ENCODE measurements around the gene FAM20C. TPM values are rescaled to one million over a fixed set of nuclear protein-coding genes. Genes with fewer than 3 reads are reported as not detected.

The FAM20C gene
- total and polyA plus RNA-seq, 10 of the 15 experiments (the other 5 are each of a cell fraction or from before 2014, with no cell fraction given): 0.44 TPM; not detected in 9

DNA sequence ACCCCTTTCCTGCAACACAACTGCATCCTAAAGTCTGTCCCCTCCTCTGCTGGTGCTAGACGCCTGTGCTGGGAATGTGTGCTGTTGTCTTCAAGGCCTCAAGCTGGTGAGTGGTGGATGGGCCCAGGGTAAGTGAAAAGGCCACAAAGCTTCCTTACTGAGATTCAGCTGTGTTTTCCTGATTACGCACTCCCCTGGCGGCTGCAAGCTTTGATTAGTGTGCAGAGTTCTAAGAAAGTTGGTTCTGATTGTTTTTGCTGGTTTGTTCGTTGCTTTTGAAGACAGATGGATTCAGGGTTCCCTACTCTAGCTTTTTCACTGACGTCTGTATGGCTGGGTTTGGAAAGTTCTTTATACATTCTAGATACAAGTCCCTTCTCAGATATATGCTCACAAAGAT, 85.7 kb downstream of the FAM20C start:
- BruUV-seq (replicated peaks): no TSS peak
- no peaks in the 10 kb centered on the region for H3K27me3 ChIP-seq (replicated peaks in 1 of 2; ENCODE audit: control insufficient read depth in 2 of 2, insufficient read depth in 2 of 2, low read length in 1 of 2)
- H3K4me1 ChIP-seq (ENCODE audit: control insufficient read depth, insufficient read depth, low read length): no peaks in the 10 kb centered on the region
- H3K4me3 ChIP-seq: no peak overlapping the region
- FAIRE-seq: no peak
- CTCF ChIA-PET: no interaction called here
- in situ Hi-C loops (cut with MboI): no loop called here
- ATAC-seq: no peak
- POLR2A ChIA-PET: no interaction called here
- DNase-seq (ENCODE audit: low read depth, low spot score): no peak
- SMC1A ChIA-PET (ENCODE audit: uncharacterized antibody, unreplicated experiment): no interaction called here
- no peaks in the 10 kb centered on the region for H4K20me1 ChIP-seq (ENCODE audit: control insufficient read depth, insufficient read depth)
- H3K9me3 ChIP-seq (replicated peaks; ENCODE audit: control insufficient read depth, insufficient read depth, low read length): no peaks in the 10 kb centered on the region; the same call in 2 of the 3 replicates
- intact Hi-C loops (cut with micrococcal nuclease; ENCODE audit: unreplicated experiment): no loop called here
- H3K79me2 ChIP-seq (ENCODE audit: control insufficient read depth, insufficient read depth, low read length): no peaks in the 10 kb centered on the region
- no peak overlapping the region for H3K27ac ChIP-seq (ENCODE audit: control insufficient read depth, insufficient read depth)
- WGBS (ENCODE audit: insufficient coverage, insufficient replicate concordance, low lambda C conversion rate, missing lambda C conversion rate): 37% methylated on average over 5 of the region's 5 CpGs
- TF ChIP-seq, protein P1, sequence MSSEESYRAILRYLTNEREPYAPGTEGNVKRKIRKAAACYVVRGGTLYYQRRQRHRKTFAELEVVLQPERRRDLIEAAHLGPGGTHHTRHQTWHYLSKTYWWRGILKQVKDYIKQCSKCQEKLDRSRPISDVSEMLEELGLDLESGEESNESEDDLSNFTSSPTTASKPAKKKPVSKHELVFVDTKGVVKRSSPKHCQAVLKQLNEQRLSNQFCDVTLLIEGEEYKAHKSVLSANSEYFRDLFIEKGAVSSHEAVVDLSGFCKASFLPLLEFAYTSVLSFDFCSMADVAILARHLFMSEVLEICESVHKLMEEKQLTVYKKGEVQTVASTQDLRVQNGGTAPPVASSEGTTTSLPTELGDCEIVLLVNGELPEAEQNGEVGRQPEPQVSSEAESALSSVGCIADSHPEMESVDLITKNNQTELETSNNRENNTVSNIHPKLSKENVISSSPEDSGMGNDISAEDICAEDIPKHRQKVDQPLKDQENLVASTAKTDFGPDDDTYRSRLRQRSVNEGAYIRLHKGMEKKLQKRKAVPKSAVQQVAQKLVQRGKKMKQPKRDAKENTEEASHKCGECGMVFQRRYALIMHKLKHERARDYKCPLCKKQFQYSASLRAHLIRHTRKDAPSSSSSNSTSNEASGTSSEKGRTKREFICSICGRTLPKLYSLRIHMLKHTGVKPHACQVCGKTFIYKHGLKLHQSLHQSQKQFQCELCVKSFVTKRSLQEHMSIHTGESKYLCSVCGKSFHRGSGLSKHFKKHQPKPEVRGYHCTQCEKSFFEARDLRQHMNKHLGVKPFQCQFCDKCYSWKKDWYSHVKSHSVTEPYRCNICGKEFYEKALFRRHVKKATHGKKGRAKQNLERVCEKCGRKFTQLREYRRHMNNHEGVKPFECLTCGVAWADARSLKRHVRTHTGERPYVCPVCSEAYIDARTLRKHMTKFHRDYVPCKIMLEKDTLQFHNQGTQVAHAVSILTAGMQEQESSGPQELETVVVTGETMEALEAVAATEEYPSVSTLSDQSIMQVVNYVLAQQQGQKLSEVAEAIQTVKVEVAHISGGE (CRISPR knock-in tag; IDR thresholded peaks at IDR 0.05): no peak
- no peak for TF ChIP-seq POLR2A (IDR thresholded peaks at IDR 0.05; ENCODE audit: low read depth, low read length)
- TF ChIP-seq PAX5 (IDR thresholded peaks at IDR 0.05; ENCODE audit: borderline replicate concordance, low read depth, low read length): no peak
- TF ChIP-seq IKZF2 (IDR thresholded peaks at IDR 0.05): no peak
- TF ChIP-seq SUPT20H (IDR thresholded peaks at IDR 0.05; ENCODE audit: borderline replicate concordance, control insufficient read depth, low read depth, low read length): no peak
- TF ChIP-seq, protein P2, sequence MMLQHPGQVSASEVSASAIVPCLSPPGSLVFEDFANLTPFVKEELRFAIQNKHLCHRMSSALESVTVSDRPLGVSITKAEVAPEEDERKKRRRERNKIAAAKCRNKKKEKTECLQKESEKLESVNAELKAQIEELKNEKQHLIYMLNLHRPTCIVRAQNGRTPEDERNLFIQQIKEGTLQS (IDR thresholded peaks at IDR 0.05; ENCODE audit: borderline replicate concordance, extremely low read depth, low read depth, low read length): no peak
- RAD21 ChIA-PET (ENCODE audit: unreplicated experiment): no interaction called here
- no peak overlapping the region for H2AFZ ChIP-seq (ENCODE audit: control insufficient read depth, low read depth, low read length)
- no peaks in the 10 kb centered on the region for H3K36me3 ChIP-seq (ENCODE audit: control insufficient read depth in 2 of 2, insufficient read depth in 2 of 2, low read length in 1 of 2)
- no peak overlapping the region for H3K4me2 ChIP-seq (ENCODE audit: control insufficient read depth, insufficient read depth)
- H3K9ac ChIP-seq (ENCODE audit: control insufficient read depth, insufficient read depth, low read length): no peak overlapping the region
